ENCODE data around the gene SH3RF3.
A peak's percentile ranks its signal among the peaks of the same experiment; 100 is the strongest.
"Not testable (repeated sequence)": the region's sequence is repeated elsewhere in the genome, so short reads cannot be mapped to it uniquely, and the experiment has no call there.

Gene SH3RF3

DNA sequence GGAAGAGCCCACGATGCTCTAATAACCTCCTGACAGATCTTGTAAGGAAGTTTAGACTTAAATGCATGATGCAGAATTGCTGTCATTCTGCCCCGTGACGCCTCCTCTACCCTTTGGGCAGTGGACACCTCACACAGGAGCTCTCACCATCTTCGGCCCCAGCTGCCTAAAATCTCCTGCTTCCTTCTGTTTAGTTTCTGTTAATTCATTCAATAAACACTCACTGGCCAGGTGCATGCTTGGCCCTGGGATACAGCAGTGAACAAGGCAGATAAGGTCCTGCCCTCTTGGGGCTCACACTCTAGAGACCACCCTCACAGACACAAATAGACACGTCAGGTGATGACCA is 403.7 kb downstream of the SH3RF3 start:
- DNase-seq: no peak

DNA sequence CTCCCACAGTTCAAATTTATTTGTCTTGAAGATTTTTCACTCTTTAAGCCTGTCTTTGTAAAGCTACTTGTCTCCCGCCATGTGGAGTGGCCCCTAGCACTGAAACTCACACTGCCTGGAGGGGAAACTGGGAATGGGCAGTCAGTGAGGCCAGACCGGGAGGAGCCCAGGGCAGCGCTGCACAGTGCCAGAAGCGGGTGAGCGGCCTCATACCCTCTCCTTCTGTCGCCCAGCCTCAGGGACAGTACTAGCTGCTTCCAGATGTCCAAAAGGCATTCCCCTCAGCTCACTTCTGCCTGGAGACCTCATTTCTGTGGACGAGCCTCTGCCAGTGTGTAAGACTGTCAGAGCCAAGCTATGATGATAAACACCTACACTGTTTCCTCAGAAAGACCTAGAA is 404.8 kb downstream of the SH3RF3 start:
- DNase-seq: no peak

DNA sequence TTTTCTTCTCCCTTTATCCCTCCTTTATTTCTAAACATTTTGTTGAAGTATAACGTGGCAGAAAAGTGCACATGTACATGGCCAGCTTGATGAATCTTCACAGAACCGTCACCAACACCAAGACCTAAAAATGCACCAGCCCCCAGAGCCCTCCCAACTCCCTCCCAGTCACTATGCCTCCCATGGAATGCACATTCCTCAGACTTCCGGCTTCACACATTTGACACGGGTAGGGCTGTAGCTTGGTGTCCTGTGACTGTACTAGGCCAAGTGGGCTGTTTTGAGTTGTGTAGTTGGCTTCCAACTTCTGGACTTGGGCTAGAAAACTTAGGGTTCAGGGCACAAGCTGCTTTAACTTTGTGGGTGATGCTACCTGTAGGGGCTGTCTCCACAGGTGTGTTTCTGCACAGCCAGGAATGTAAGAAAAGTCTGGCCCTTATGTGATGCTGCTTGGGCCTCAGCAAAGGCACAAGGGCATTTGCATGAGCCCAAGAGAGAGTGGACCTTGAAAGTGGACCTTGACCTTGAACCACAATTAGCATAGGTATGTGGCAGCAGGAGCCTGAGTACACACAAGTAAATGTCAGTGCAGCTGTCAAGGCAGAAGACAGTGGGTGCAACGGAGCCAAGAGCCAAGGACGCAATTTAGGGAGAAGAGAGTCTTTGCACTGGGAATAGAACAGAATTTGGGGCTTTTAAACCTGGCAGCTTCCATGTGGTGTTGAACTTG is 406.4 kb downstream of the SH3RF3 start:
- DNase-seq: no peak

DNA sequence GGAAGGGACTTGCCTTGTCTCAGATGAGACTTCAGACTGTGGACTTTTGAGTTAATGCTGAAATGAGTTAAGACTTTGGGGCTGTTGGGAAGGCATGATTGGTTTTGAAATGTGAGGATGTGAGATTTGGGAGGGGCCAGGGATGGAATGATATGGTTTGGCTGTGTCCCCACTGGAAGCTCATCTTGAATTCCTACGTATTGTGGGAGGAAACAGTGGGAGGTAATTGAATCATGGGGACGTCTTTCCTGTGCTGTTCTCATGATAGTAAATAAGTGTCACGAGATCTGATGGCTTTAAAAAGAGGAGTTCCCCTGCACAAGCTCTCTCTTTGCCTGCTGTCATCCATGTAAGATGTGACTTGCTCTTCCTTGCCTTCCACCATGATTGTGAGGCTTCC is 407.6 kb downstream of the SH3RF3 start:
- not testable (repeated sequence) for DNase-seq

DNA sequence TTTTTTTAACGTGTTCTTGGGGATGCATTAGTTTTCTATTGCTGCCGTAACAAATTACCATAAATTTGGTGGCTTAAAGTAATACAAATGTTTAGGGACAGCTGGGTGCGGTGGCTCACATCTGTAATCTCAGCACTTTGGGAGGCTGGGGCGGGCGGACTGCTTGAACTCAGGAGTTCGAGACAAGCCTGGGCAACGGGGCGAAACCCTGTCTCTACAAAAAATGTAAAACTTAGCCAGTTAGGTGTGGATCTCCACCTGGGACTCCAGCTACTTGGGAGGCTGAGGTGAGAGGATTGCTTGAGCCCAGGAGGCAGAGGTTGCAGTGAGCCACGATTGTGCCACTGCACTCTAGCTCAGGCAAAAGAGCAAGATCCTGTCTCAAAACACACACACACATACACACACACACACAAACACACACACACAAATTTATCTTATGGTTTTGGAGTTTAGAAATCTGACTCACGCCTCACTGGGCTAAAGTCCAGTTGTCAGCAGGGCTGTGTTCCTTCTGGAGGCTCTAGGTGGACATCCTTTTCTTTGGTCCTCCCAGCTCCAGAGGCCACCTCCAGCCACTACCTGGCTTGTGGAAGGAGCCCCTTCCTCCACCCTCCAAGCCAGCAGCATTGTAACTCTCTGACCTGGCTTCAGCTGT is 408.7 kb downstream of the SH3RF3 start:
- DNase-seq: no peak

DNA sequence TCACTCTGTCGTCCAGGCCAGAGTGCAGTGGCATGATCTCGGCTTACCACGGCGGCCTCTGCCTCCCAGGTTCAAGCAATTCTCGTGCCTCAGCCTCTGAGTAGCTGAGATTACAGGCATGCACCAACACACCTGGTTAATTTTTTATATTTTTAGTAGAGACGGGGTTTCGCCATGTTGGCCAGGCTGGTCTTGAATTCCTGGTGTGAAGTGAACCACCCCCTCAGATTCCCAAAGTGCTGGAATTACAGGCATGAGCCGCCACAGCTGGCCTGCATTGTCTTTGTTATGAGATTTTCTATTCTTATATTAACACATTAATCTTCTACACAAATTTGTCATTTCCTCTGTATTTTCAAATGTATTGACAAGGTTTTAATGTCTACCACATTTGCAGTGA is 409.5 kb downstream of the SH3RF3 start:
- no peak for DNase-seq

DNA sequence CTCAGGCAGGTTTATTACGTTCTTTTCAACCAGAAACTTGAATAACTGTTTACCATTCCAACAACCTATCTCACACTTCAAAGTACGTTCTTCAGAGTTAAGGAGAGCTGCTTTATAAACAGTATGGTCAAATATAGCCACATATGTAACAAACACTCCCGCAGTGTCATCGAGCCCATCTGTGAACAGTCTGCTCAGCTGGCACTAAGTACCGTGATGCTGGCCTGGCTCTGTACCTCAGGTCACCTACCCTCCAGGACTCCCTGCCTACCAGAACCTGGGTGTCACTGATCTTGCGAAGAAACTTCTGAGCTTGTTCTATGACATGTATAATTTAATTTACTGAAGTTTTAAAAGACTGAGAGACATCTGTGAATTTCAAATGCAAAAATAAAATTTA is 413.4 kb downstream of the SH3RF3 start:
- DNase-seq: peak in 1 of 2 experiments; percentile 24

DNA sequence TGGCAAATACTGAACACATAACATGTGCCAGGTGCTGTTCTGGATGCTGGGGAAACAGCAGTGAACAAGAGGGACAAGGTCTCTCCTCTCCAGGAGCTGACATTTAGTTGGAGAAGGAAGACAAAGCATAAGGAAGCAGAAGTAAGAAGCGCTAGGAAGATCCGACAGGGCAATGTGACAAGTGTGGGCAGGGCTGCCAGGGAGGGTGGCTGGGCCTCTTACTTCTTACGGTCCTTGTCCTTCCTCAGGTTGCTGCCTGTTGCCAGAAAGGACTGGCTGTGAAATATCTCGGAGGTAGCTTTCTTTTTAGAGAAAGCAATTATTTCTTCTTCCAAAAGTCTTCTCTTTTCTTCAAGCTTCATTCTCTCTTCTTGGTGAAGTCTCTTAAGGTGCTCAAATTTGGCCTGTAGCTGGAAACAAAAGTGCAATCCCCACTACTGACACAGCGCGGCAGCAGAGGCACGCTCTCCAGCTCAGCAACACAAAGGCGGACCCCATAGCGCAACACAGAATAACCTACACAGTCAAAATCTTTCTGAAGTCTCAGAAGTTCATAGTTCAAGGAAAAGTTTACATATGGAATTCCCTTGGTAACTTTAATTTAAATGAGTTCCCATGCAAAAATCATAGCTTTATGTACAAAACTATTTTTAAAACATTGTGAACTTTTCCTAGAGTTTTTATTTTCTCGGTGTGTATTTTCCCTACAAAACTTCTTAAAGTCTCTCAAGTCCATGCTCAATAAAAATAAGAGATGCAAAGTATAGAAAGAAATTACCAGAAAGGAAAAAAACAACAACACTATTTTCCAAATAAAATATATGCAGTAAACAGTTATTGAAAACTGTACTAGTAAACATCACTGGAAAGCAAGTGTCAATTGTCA is 417.1 kb downstream of the SH3RF3 start:
- peak in 1 of 2 experiments; percentile 39 for DNase-seq

DNA sequence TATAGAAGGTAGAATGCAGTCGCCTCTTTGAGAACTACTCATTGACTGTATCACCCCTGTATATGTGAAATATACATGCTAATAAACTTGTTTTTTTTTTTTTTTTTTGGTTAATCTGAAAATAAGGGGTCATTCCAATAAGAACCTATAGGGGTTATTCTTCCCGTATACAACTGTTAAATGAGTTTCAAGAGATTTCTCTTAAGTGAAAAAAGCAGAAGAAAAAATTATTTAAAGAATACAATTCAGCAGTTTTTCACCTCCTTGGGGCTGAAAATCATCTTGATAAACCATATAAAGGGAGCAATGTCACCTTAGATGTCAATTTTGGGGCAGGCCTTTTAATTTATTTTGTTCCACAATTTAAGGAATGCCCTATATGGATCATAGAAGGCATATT is 418.3 kb downstream of the SH3RF3 start:
- no peak for DNase-seq

DNA sequence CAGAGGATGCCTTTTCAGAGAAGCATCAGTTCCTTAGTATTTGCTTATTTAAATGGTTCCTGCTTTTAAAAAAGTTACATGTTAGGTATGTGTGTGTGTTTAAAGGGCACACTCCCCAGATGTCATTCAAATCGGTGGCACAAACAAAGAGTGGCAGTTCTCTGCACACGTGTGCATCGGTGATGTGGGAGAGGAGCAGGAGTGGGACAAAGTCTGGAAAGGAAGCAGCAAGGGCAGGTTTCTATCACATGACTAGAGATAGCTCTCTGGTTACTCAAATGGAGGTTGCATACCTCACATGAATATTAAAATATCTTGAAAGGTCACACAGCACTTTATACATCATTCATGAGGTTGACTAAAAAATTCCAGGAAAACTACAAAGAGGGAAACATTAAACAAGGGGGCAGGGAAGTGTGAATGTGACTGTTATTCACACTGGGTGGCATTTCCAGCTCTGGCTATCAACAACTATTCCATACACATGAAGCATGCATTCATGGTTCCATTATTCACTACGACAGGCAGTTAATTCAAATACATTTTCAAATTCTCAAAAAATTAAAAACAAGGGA is 420.1 kb downstream of the SH3RF3 start:
- DNase-seq: no peak

All from NCI-H524 (cell line).